Muscle of back (tissue), 13 donors: ENCODE data around the gene TMSB15A. TPM values are rescaled to one million over a fixed set of nuclear protein-coding genes. Genes with fewer than 3 reads are reported as not detected.
"Not testable (repeated sequence)": the region's sequence is repeated elsewhere in the genome, so short reads cannot be mapped to it uniquely, and the experiment has no call there.

Experiments
- DNase-seq, 3 donors: peaks; one replicate each; pipeline versions ENCODE4 v3.0.0 to v3.0.0-alpha.2; 2013
- long read RNA-seq, 9 donors: transcript quantifications; one replicate each; lab custom pipeline, GENCODE V29; 2026
- polyA plus RNA-seq, 10 donors: library from polyadenylated mRNA; unstranded; fragments of 120-200 nt; gene quantifications; one replicate each; pipeline ENCODE4 v1.2.1, GENCODE V29; 2013; ENCODE audit not compliant: insufficient read length in 10 of 10

TMSB15A gene
- polyA plus RNA-seq = 10 to 100 TPM in 9 of 10 donors, 1 to 10 TPM in 1; 9.7 to 24.3 (median 13.5) TPM
- long read RNA-seq, donor 1, transcript TMSB15A-201 (3 exons, 685 nt) = major isoform, 8 of 13 reads
- long read RNA-seq, donor 1, partial matches to known transcripts = 5 of 13 reads
- long read RNA-seq, donor 1, other reads (novel, unspliced or antisense) = 0 of 13 reads
- long read RNA-seq, donor 2, transcript TMSB15A-201 (3 exons, 685 nt) = major isoform, 6 of 6 reads
- long read RNA-seq, donor 2, partial matches to known transcripts = 0 of 6 reads
- long read RNA-seq, donor 2, other reads (novel, unspliced or antisense) = 0 of 6 reads
- long read RNA-seq, donor 3 = 0 reads
- long read RNA-seq, donor 4, transcript TMSB15A-201 (3 exons, 685 nt) = major isoform, 6 of 6 reads
- long read RNA-seq, donor 4, partial matches to known transcripts = 0 of 6 reads
- long read RNA-seq, donor 4, other reads (novel, unspliced or antisense) = 0 of 6 reads
- long read RNA-seq, donor 5, transcript TMSB15A-201 (3 exons, 685 nt) = major isoform, 19 of 25 reads
- long read RNA-seq, donor 5, partial matches to known transcripts = 6 of 25 reads
- long read RNA-seq, donor 5, other reads (novel, unspliced or antisense) = 0 of 25 reads
- long read RNA-seq, donor 6, transcript TMSB15A-201 (3 exons, 685 nt) = major isoform, 10 of 10 reads
- long read RNA-seq, donor 6, partial matches to known transcripts = 0 of 10 reads
- long read RNA-seq, donor 6, other reads (novel, unspliced or antisense) = 0 of 10 reads
- long read RNA-seq, donor 7, transcript TMSB15A-201 (3 exons, 685 nt) = major isoform, 7 of 7 reads
- long read RNA-seq, donor 7, partial matches to known transcripts = 0 of 7 reads
- long read RNA-seq, donor 7, other reads (novel, unspliced or antisense) = 0 of 7 reads
- long read RNA-seq, donor 8, transcript TMSB15A-201 (3 exons, 685 nt) = major isoform, 14 of 14 reads
- long read RNA-seq, donor 8, partial matches to known transcripts = 0 of 14 reads
- long read RNA-seq, donor 8, other reads (novel, unspliced or antisense) = 0 of 14 reads
- long read RNA-seq, donor 9 = 0 reads

DNA sequence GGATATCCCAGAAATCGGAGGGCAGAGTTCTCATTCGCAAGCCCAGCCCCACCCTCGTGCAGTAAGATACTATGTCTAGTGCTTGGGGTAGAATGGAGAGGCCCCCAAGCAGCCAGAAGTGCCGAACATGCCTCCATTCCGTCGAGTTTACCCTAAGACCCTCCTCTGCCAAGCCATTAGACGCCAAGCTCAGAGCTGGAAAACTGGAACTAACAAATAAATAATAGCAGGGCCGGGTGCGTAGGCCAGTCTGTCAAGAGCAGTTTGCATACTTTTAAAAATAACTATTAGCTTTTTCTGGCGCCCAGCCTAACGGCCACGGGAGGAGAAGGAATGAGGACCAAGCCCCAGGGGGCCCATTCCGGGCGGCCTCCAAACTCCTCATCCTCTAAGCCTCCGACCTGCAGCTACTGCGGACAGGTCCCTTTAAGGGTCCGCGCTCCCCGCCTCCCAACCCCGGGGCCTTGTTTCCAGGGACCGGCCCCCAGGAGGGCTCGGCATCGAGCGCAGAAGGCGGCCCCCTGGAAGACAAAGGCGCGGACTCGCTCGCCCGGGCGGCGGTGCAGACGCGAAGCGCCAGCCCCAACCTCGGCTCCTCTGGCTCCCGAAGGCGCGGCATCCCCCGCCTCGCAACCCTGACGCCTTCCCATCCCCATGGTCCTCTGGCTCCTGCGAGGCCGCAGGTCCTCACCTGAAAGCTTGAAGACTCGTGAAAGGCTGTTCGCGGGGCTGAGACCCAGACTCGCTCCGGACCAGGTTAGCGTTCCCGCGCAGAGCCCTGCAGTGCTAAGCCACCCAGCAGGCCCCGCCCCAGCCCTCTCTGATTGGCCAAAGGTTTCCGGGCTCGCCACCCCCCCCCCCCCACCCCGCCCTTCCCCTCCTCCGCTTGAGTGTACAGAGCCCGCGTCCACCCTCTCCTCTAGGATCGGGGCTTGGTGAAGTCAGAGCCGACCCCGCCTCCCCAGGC lies at the start of gene TMSB15A:
Gene TMSB15A, minus strand, starts transcription at position 765 of the 967 bp plus-strand sequence.
- peak; percentile 49 to 88 (median 62) for DNase-seq

DNA sequence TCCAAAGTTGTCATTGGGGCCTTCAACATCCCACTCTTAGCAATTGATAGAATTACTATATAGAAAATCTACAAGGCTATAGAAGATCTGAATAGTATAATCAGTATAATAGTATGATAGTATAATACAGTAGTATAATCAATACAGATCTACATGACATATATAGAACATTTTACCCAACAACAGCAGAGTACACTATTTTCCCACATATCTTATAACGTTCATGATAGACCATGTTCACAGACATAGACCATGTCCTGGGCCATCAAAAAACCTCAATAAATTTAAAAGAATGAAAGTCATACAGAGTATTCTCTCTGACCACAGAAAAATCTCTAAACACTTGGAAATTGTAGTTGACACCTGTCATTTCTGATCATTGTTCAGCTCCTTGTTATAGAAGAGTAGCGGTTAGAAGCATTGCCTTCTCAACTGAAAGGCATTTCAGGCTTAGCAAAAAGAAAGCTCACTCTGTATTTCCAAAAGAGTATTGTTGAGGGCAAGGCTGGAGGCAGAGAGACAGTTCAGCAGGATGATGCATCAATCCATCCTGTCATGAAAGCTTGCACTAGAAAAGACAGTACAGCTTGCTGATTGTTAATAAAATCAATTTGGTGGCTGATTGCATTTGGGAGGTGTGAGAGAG lies 44.0 kb upstream of the TMSB15A start:
- no peak for DNase-seq

DNA sequence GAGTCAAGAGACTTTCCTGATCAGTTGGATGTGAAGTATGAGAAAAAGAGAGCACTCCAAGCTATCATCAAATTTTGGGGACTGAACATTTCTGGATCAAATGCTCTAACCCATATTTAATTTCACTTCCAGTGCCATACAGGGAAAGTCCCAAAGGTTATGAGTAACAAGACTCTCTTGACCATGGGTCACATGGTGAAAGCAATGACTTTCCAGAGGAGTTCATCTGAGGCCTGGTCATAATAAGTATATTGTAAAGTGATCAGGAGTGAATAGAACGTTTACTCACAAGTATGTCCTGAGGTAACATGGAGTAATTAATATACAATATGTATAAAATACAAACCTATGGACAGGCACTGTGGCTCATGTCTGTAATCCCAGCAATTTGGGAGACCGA lies 42.1 kb upstream of the TMSB15A start:
- no peak for DNase-seq

DNA sequence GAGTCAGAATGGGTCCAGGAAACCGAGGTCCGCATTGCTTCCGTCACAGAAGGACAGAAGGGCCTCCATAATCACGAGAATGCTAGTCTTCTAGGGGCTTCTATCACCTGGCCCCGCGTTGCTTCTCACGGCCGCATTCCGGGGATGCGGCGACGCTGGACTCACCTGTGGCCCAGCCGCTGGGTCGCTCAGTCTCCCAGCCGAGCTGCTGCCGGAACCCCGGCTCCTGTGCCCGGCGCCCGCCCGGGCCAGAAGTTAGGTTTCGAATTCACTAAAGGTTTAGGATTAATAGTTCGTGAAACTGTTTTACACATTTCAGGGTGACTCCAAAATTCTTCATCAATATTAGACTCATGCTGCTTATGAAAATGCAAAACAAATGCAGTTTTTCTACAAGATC lies 31.7 kb upstream of the TMSB15A start:
- no peak for DNase-seq

DNA sequence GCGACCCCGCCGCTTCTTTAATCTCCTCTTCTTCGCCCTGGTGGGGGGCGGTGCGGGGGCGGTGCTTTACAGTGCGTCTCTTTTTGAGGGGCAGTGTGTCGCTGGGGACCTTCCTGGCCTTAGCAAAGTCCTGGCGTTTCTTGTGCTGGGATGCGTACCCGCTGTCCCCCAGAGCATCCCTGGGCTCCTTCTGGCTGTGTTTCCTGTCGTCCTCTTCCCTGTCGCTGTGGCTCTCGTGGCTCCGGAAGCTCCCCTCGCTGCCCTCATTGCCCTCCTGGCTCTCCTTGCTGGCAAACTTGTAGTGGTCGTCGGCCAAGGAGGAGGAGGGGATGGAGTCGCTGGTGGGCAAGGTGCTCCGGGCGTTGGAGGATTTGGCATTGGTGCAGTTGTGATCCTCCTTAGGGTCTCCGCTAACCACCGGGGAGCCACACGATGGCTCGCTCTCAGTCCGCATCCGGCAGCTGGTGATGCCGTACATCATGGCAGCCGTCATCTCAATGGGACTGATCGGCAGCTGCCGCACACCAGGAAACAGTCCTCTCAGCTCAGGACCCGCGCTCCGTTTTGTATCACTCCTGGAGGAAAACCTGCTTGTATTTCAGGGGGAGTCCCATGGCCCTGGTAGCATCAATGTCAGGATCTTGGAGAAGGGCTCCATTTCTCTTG lies 30.4 kb upstream of the TMSB15A start:
- DNase-seq = peak in 1 of 3 donors; percentile 8

DNA sequence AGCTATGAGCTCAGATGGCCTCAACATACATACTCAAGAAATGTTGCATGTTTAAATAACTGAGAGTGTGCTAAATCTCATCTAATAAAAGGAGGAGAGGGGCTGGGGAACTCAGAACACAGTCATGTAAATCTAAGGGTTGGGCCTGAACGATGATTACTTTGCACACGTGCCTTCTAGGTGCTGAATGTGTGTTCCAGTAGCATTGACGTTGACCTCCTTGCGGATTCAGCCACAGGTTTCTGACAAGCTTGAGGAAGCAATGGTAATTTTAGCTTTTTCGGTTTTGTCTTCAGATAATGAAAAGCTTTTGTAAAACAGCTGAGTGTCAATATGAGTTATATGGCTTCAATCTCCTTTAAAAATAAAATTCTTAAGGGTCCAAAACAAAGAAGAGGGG lies 29.6 kb upstream of the TMSB15A start:
- not testable (repeated sequence) for DNase-seq

DNA sequence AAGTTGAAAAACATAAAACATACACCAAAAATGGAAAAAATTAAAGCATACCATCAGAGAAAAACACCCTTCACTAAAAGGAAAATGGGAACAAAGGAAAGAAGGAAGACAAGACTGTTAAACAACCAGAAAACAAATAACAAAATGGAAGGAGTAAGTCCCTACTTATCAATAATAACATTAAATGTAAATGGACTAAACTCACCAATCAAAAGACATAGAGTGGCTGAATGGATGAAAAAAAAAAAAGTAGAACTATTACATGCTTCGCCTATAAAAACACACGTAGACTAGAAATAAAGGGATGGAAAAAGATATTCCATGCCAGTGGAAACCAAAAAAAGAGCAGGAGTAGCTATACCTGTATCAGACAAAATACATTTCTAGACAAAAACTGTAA lies 19.4 kb upstream of the TMSB15A start:
- no peak for DNase-seq

DNA sequence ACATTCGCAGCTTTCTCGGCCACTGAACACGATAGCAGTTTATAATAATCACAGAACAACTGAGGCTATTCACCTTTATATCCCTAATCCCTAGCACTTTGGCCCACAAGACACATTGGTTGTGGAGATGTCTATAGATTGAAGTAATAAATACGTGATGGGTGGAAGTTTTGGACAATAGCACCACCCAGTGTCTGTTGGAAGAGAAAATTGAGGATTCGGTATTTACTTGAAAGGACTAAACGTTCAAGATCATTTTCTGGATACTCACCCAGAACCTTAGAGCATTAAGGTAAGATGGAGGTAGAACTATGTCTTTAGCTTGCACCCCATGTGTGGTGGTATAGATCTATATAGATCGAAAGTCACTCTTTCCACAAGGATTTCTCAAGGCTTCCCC lies 787 bp upstream of the TMSB15A start:
- peak; percentile 14 to 50 (median 18) for DNase-seq

DNA sequence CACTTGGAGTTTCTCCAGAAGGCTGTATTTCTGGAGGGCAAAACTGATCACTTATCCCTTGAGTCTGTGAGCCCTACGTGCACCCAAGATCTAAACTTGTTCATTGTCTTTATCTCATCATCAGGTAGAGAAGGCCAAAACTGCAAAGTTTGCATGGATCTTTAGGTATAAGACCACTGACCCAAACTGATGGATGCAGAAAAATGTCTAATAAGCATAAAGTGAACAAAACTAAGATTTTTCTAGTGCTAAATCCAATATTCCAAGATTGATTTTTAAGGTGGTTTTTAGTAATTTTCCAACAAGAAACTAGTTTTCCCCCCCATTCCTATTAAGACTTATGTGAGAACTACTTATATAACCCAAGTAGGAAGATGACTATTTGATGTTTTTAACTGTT lies 2.0 kb downstream of the TMSB15A start:
- no peak for DNase-seq

DNA sequence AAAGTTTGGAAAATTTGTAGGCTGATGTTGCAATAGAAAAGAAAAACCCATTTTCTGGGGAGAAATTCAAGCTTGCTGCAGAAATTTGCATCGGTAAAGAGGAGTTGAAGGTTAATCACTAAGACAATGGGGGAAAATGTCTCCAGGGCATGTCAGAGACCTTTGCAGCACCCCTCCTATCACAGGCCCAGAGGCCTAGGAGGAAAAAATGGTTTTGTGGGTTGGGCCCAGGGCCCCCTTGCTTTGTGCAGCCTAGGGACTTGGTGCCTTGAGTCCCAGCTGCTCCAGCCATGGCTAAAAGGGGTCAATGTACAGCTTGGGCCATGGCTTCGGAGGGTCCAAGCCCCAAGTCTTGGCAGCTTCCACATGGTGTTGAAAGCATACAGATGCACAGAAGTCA lies 17.8 kb downstream of the TMSB15A start:
- DNase-seq = no peak

DNA sequence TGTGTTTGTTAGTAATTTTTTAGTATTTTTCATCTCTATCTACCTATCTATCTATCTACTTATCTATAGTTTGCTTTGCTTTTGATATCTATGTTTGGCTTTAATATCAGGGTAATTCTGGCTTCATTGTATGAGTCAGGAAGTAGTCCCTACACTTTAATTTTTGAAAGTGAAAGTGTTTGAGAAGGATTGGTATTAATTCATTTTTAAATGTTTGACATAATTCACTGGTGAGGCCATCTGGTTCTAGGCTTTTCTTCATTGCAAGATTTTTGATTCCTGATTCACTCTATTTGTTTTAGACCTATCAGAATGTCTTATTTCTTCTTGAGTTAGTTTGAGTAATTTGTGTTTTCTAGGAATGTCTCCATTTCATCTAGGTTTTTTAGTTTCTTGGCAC lies 24.8 kb downstream of the TMSB15A start:
- DNase-seq = no peak

DNA sequence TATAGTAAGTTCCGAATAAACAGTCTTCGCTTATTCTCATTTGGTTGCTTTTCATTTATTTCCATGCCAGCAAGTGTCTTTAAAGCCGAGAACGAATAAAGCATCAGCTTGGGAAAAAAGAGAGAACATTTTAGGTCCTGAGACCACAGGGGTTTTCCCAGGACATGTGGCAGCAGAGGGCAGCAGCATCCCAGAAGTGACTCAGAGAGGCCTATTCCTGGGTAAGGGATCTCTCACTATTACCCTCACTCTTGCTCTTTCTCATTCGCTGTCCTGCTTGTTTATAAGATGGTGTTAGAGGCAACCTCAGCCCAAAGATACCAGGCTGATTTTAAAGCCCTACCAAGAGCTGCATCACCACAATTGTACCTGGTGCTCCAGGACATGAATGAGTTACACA lies 37.8 kb downstream of the TMSB15A start:
- DNase-seq = not testable (repeated sequence)

DNA sequence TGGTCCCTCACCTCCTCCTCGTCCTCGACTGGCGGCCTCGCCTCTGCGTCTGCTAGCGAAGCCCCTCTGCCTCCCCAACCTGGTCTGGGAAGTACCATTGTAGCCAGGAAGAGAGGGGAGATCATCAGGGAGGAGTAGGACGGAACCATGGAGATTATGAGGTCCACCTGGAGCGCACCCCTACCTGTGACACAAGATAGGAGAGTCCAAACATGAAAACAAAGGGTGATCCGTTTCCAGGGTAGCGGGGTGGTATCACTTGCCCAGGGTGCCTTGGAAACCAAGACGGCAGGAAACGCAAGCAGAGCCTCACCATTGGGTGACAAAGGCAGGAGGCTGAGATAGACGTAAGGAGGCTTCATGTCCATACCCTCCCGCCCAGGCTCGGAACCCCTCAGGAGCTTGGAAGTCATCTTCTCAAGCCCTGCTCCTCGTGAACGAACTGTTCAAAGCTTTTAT lies 44.7 kb downstream of the TMSB15A start, which contains the start of gene TCP11X2:
Gene TCP11X2, minus strand, starts transcription at position 51 of the 459 bp plus-strand sequence.
- not testable (repeated sequence) for DNase-seq

DNA sequence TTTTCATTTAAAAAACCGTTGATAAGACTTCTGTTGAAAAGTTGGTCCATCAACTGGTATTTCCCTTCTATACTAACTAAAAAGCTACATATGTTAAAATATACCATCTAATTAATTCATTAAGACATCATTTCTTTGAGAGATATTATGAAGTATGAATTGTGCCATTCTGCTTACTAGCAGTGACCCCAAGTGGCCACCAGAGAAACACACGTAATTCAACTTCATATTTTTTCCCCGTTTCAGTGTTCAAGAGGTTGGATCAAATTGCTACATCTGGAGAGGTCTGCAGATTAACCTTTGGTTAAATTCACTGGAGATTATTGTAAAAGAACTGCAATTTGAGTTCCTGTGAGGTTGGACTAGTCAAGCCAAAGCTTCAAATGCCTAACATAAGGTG lies 46.3 kb downstream of the TMSB15A start:
- DNase-seq = not testable (repeated sequence)

Other genes starting within 250 kb of the TMSB15A start
- not detected for gene NXF2B, start 76.7 kb downstream of the TMSB15A start, polyA plus RNA-seq
- not detected for gene TCP11X2, start 44.9 kb downstream of the TMSB15A start, polyA plus RNA-seq
- gene ARMCX5, start 82.8 kb upstream of the TMSB15A start, polyA plus RNA-seq = 1 to 10 TPM; 5.7 to 8.9 (median 8.1) TPM
- gene GPRASP1, start 134.7 kb upstream of the TMSB15A start, polyA plus RNA-seq = 10 to 100 TPM in 8 of 10 donors, 1 to 10 TPM in 2; 8.5 to 16.3 (median 12.3) TPM
- 10 to 100 TPM; 16.8 to 31.3 (median 19.1) TPM for gene GPRASP2, start 195.7 kb upstream of the TMSB15A start, polyA plus RNA-seq
- gene GPRASP3, start 204.0 kb upstream of the TMSB15A start, polyA plus RNA-seq = 10 to 100 TPM in 1 of 10 donors, 1 to 10 TPM in 9; 6.4 to 10.0 (median 7.6) TPM